ENCODE results near the gene DUSP5. TPM values are rescaled to one million over a fixed set of nuclear protein-coding genes. Genes with fewer than 3 reads are reported as not detected.

DUSP5 gene
- total and polyA plus RNA-seq, 10 of the 15 experiments (the other 5 are each of a cell fraction or from before 2014, with no cell fraction given) = 2.1 to 95.9 (median 23.4) TPM

- H3K4me3 ChIP-seq = no peak overlapping the region
- ChIA-PET RAD21 (ENCODE audit: unreplicated experiment) (no interaction called here), SMC1A (ENCODE audit: uncharacterized antibody, unreplicated experiment) (interaction anchor here (1.1 to 1.5 kb wide), 2 partner anchors 11 to 30 kb away, joined by 5 to 7 read pairs; no protein-coding TSS in a partner anchor), CTCF (interaction anchor here (0.7 kb wide), 1 partner anchor 258 kb away, joined by 3 read pairs; no protein-coding TSS in a partner anchor), POLR2A (interaction anchor here (0.5 kb wide), 1 partner anchor 514 kb away, joined by 3 read pairs; no protein-coding TSS in a partner anchor)
- H3K4me1 ChIP-seq (ENCODE audit: control insufficient read depth, insufficient read depth, low read length) = no peaks in the 10 kb centered on the region
- H3K4me2 ChIP-seq (ENCODE audit: control insufficient read depth, insufficient read depth) = no peak overlapping the region
- H3K79me2 ChIP-seq (ENCODE audit: control insufficient read depth, insufficient read depth, low read length) = no peaks in the 10 kb centered on the region
- H3K9ac ChIP-seq (ENCODE audit: control insufficient read depth, insufficient read depth, low read length) = no peak overlapping the region
- H3K36me3 ChIP-seq (ENCODE audit: control insufficient read depth in 2 of 2, insufficient read depth in 2 of 2, low read length in 1 of 2) = peaks cover 10 to 15% of the 10 kb centered on the region in 2 experiments
- intact Hi-C loops (cut with micrococcal nuclease; ENCODE audit: unreplicated experiment) (no loop called here), in situ Hi-C loops (cut with MboI) (no loop called here)
- DNase-seq (ENCODE audit: low read depth, low spot score) (no peak), ATAC-seq (no peak), FAIRE-seq (no peak)
- no peaks in the 10 kb centered on the region for H3K27me3 ChIP-seq (replicated peaks in 1 of 2; ENCODE audit: control insufficient read depth in 2 of 2, insufficient read depth in 2 of 2, low read length in 1 of 2)
- H2AFZ ChIP-seq (ENCODE audit: control insufficient read depth, low read depth, low read length) = no peak overlapping the region
- no peaks in the 10 kb centered on the region; the same call in 1 of the 2 replicates for H4K20me1 ChIP-seq (ENCODE audit: control insufficient read depth, insufficient read depth)
- BruUV-seq (replicated peaks) = no TSS peak
- WGBS (ENCODE audit: insufficient coverage, insufficient replicate concordance, low lambda C conversion rate, missing lambda C conversion rate) = 100% methylated on average over 3 of the region's 3 CpGs
- no peaks in the 10 kb centered on the region for H3K9me3 ChIP-seq (replicated peaks; ENCODE audit: control insufficient read depth, insufficient read depth, low read length)
- TF ChIP-seq POLR2AphosphoS5 (IDR thresholded peaks at IDR 0.05; ENCODE audit: low read length) = peak; percentile 51; the same call in 1 of the 2 replicates
- no peak for TF ChIP-seq TCF12 (IDR thresholded peaks at IDR 0.05; ENCODE audit: low read depth, low read length)
- no peak overlapping the region for H3K27ac ChIP-seq (ENCODE audit: control insufficient read depth, insufficient read depth)
Measured at GRCh38 chr10:110516815-110517492, 19.2 kb downstream of the DUSP5 start.

- no peaks in the 10 kb centered on the region for H3K27me3 ChIP-seq (replicated peaks in 1 of 2; ENCODE audit: control insufficient read depth in 2 of 2, insufficient read depth in 2 of 2, low read length in 1 of 2)
- H3K4me1 ChIP-seq (ENCODE audit: control insufficient read depth, insufficient read depth, low read length) = no peaks in the 10 kb centered on the region
- ATAC-seq (peak; percentile 45), DNase-seq (ENCODE audit: low read depth, low spot score) (no peak), FAIRE-seq (no peak)
- POLR2A ChIA-PET = no interaction called here
- H3K4me2 ChIP-seq (ENCODE audit: control insufficient read depth, insufficient read depth) = no peak overlapping the region
- BruUV-seq (replicated peaks) = no TSS peak
- H3K9me3 ChIP-seq (replicated peaks; ENCODE audit: control insufficient read depth, insufficient read depth, low read length) = no peaks in the 10 kb centered on the region
- no peaks in the 10 kb centered on the region for H4K20me1 ChIP-seq (ENCODE audit: control insufficient read depth, insufficient read depth)
- H3K4me3 ChIP-seq = no peak overlapping the region
- no peak for TF ChIP-seq SPI1 (IDR thresholded peaks at IDR 0.05; ENCODE audit: borderline replicate concordance, insufficient read depth, low read depth, low read length)
- no peak for TF ChIP-seq CEBPB (IDR thresholded peaks at IDR 0.05; ENCODE audit: borderline replicate concordance in 1 of 2, low read depth in 2 of 2, low read length in 2 of 2)
- no peak for TF ChIP-seq BCL11A (IDR thresholded peaks at IDR 0.05; ENCODE audit: low read depth, low read length)
- no peak for TF ChIP-seq PAX8 (IDR thresholded peaks at IDR 0.05)
- no peak for TF ChIP-seq NR2C1 (IDR thresholded peaks at IDR 0.05)
- no peak for TF ChIP-seq MYC (IDR thresholded peaks at IDR 0.05; ENCODE audit: insufficient read depth, insufficient read length, insufficient replicate concordance, low read length, severe bottlenecking)
- no peak for TF ChIP-seq CEBPZ (IDR thresholded peaks at IDR 0.05; ENCODE audit: low read depth, low read length)
- TF ChIP-seq FOS (IDR thresholded peaks at IDR 0.05; ENCODE audit: borderline replicate concordance, extremely low read depth, insufficient read length) = no peak
- intact Hi-C loops (cut with micrococcal nuclease; ENCODE audit: unreplicated experiment) = no loop called here
- 82% methylated on average over 4 of the region's 4 CpGs for WGBS (ENCODE audit: insufficient coverage, insufficient replicate concordance, low lambda C conversion rate, missing lambda C conversion rate)
- no peak overlapping the region for H3K9ac ChIP-seq (ENCODE audit: control insufficient read depth, insufficient read depth, low read length)
- in situ Hi-C loops (cut with MboI) = no loop called here
- no peak overlapping the region for H3K27ac ChIP-seq (ENCODE audit: control insufficient read depth, insufficient read depth)
- RAD21 ChIA-PET (ENCODE audit: unreplicated experiment) = no interaction called here
- no peaks in the 10 kb centered on the region for H3K79me2 ChIP-seq (ENCODE audit: control insufficient read depth, insufficient read depth, low read length)
- SMC1A ChIA-PET (ENCODE audit: uncharacterized antibody, unreplicated experiment) = interaction anchor here (0.7 to 1.6 kb wide), 3 partner anchors 11 to 155 kb away, joined by 3 to 6 read pairs (median 3); no protein-coding TSS in a partner anchor
- H3K36me3 ChIP-seq (ENCODE audit: control insufficient read depth in 2 of 2, insufficient read depth in 2 of 2, low read length in 1 of 2) = no peaks in the 10 kb centered on the region; a peak in 1 of 4 replicates
- no peak overlapping the region for H2AFZ ChIP-seq (ENCODE audit: control insufficient read depth, low read depth, low read length)
- CTCF ChIA-PET = interaction anchor here (1.1 to 1.5 kb wide), 2 partner anchors 13 to 18 kb away, joined by 3 read pairs; no protein-coding TSS in a partner anchor
Measured at GRCh38 chr10:110522365-110522988, 24.8 kb downstream of the DUSP5 start.
